Mesodermal cell (in vitro differentiated cells): ENCODE measurements around the gene DOCK9.

ENCODE experiments used
- H3K27ac ChIP-seq: 2 replicates; pipeline ENCODE4 v1.7.0; 2013; ENCODE audit warnings: mild to moderate bottlenecking, low read depth, low read length, moderate library complexity; ENCODE audit not compliant: severe bottlenecking
- H3K36me3 ChIP-seq: 2 replicates; pipeline ENCODE4 v1.7.1; 2013; ENCODE audit warnings: mild to moderate bottlenecking, low read length, moderate library complexity; ENCODE audit not compliant: control insufficient read depth, insufficient read depth
- H3K4me1 ChIP-seq: one replicate; pipeline ENCODE4 v1.7.1; 2013; ENCODE audit warnings: mild to moderate bottlenecking, low read length; ENCODE audit not compliant: insufficient read depth, control insufficient read depth, poor library complexity, severe bottlenecking
- H3K4me3 ChIP-seq: 2 replicates; pipeline ENCODE4 v1.7.0; 2013; ENCODE audit warnings: low read length, control low read depth, mild to moderate bottlenecking; ENCODE audit not compliant: insufficient read depth, poor library complexity, severe bottlenecking; ENCODE audit errors: extremely low read depth
- H3K9me3 ChIP-seq: 2 replicates; pipeline ENCODE4 v1.7.1; 2013; ENCODE audit warnings: mild to moderate bottlenecking, low read length, moderate library complexity; ENCODE audit not compliant: control insufficient read depth
- whole genome bisulfite sequencing, 2 experiments: methylation state at CpG; one replicate each; pipeline ENCODE4 v1.1.5; 2013; ENCODE audit warnings: missing lambda C conversion rate in 2 of 2; ENCODE audit not compliant: insufficient coverage in 2 of 2; 5-methylcytosine and 5-hydroxymethylcytosine counted together

The DOCK9 gene

GRCh38 chr13:98776644-98777043 lies 201.2 kb downstream of the DOCK9 start:
- WGBS, 2 experiments, result 84 to 92% methylated on average over 5 of the region's 5 CpGs
- Histone ChIP-seq H3K36me3 (no peaks in the 10 kb centered on the region), H3K27ac (no peak overlapping the region), H3K4me1 (peaks cover 4% of the 10 kb centered on the region), H3K9me3 (no peaks in the 10 kb centered on the region), H3K4me3 (no peak overlapping the region)

GRCh38 chr13:98775844-98776598 lies 201.8 kb downstream of the DOCK9 start:
- Histone ChIP-seq H3K4me3 (no peak overlapping the region), H3K4me1 (peaks cover 4% of the 10 kb centered on the region), H3K27ac (no peak overlapping the region), H3K9me3 (no peaks in the 10 kb centered on the region), H3K36me3 (no peaks in the 10 kb centered on the region)
- 89 to 92% methylated on average over 20 to 22 of the region's 22 CpGs for WGBS, 2 experiments

GRCh38 chr13:98775386-98775785 lies 202.5 kb downstream of the DOCK9 start:
- Histone ChIP-seq H3K9me3 (no peaks in the 10 kb centered on the region), H3K4me1 (peaks cover 4% of the 10 kb centered on the region), H3K27ac (no peak overlapping the region), H3K36me3 (no peaks in the 10 kb centered on the region), H3K4me3 (no peak overlapping the region)
- WGBS, 2 experiments, result 93 to 98% methylated on average over 15 of the region's 15 CpGs

GRCh38 chr13:98774776-98775175 lies 203.1 kb downstream of the DOCK9 start:
- Histone ChIP-seq H3K36me3 (no peaks in the 10 kb centered on the region), H3K4me3 (no peak overlapping the region), H3K4me1 (peaks cover 4% of the 10 kb centered on the region), H3K27ac (no peak overlapping the region), H3K9me3 (no peaks in the 10 kb centered on the region)
- 93 to 97% methylated on average over 8 to 9 of the region's 9 CpGs for WGBS, 2 experiments

GRCh38 chr13:98773921-98774320 lies 203.9 kb downstream of the DOCK9 start:
- Histone ChIP-seq H3K4me1 (peaks cover 4% of the 10 kb centered on the region), H3K4me3 (no peak overlapping the region), H3K36me3 (no peaks in the 10 kb centered on the region), H3K9me3 (no peaks in the 10 kb centered on the region), H3K27ac (no peak overlapping the region)
- 98 to 99% methylated on average over 19 to 20 of the region's 20 CpGs for WGBS, 2 experiments

- Histone ChIP-seq H3K27ac (no peak overlapping the region), H3K4me1 (peaks cover 4% of the 10 kb centered on the region), H3K9me3 (no peaks in the 10 kb centered on the region), H3K36me3 (no peaks in the 10 kb centered on the region), H3K4me3 (no peak overlapping the region)
- WGBS, 2 experiments, result 88 to 90% methylated on average over 12 of the region's 12 CpGs
Observed at GRCh38 chr13:98772794-98773452, 204.9 kb downstream of the DOCK9 start.

- Histone ChIP-seq H3K36me3 (no peaks in the 10 kb centered on the region), H3K27ac (no peak overlapping the region), H3K4me1 (peaks cover 4% of the 10 kb centered on the region), H3K9me3 (no peaks in the 10 kb centered on the region), H3K4me3 (no peak overlapping the region)
- WGBS, 2 experiments, result 91 to 93% methylated on average over 11 of the region's 16 CpGs
Observed at GRCh38 chr13:98771838-98772611, 205.8 kb downstream of the DOCK9 start.

GRCh38 chr13:98769736-98770135 lies 208.1 kb downstream of the DOCK9 start:
- WGBS, 2 experiments, result 90 to 94% methylated on average over 4 to 6 of the region's 7 CpGs
- no peaks in the 10 kb centered on the region for H3K9me3 ChIP-seq
- no peak overlapping the region for H3K4me3 ChIP-seq
- H3K27ac ChIP-seq, result no peak overlapping the region
- H3K4me1 ChIP-seq, result peaks cover 5% of the 10 kb centered on the region
- no peaks in the 10 kb centered on the region for H3K36me3 ChIP-seq

GRCh38 chr13:98768522-98768921 lies 209.3 kb downstream of the DOCK9 start:
- H3K36me3 ChIP-seq, result no peaks in the 10 kb centered on the region
- 90 to 94% methylated on average over 2 of the region's 4 CpGs for WGBS, 2 experiments
- peaks cover 5% of the 10 kb centered on the region for H3K4me1 ChIP-seq
- no peak overlapping the region for H3K4me3 ChIP-seq
- no peak overlapping the region for H3K27ac ChIP-seq
- H3K9me3 ChIP-seq, result no peaks in the 10 kb centered on the region

GRCh38 chr13:98766697-98767096 lies 211.2 kb downstream of the DOCK9 start:
- H3K36me3 ChIP-seq, result no peaks in the 10 kb centered on the region
- 88 to 94% methylated on average over 9 to 10 of the region's 11 CpGs for WGBS, 2 experiments
- no peaks in the 10 kb centered on the region for H3K9me3 ChIP-seq
- no peak overlapping the region for H3K4me3 ChIP-seq
- peaks cover 5% of the 10 kb centered on the region for H3K4me1 ChIP-seq
- H3K27ac ChIP-seq, result no peak overlapping the region
